ENCODE measurements around the gene PTPN23.

The PTPN23 gene

DNA sequence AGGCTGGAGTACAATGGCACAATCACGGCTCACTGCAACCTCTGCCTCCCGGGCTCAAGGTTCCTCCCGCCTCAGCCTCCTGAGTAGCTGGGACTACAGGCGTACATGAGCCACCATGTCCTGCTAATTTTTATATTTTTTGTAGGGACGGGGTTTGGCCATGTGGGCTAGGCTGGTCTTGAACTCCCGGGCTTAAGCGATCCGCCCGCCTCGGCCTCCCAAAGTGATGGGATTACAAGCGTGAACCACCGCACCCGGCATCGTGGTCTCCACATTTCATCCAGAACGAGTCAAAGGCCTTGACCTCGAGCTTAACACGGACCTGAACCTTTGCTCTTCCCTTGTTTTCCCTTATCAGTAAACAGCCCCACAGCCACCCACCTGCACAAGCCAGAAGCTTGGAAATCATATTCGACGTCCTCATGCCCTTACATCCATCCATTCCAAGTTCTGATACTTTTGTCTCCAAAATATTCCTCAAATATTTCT is 1.4 kb upstream of the PTPN23 start:
- no peak for ATAC-seq (replicated peaks; ENCODE audit: extremely low read depth, poor library complexity, severe bottlenecking)
- H3K9me3 Mint-ChIP-seq = no peaks in the 10 kb centered on the region
- peaks cover 18% of the 10 kb centered on the region for H3K36me3 Mint-ChIP-seq (ENCODE audit: insufficient read depth)
- H3K4me1 Mint-ChIP-seq = peaks cover 38% of the 10 kb centered on the region
- no peaks in the 10 kb centered on the region for H3K27me3 Mint-ChIP-seq
- H3K27ac Mint-ChIP-seq (ENCODE audit: low read depth) = peak overlapping the region; percentile 99
- peak overlapping the region; percentile 91 for H3K4me3 Mint-ChIP-seq
- no peak for DNase-seq (ENCODE audit: low spot score in 2 of 2)

DNA sequence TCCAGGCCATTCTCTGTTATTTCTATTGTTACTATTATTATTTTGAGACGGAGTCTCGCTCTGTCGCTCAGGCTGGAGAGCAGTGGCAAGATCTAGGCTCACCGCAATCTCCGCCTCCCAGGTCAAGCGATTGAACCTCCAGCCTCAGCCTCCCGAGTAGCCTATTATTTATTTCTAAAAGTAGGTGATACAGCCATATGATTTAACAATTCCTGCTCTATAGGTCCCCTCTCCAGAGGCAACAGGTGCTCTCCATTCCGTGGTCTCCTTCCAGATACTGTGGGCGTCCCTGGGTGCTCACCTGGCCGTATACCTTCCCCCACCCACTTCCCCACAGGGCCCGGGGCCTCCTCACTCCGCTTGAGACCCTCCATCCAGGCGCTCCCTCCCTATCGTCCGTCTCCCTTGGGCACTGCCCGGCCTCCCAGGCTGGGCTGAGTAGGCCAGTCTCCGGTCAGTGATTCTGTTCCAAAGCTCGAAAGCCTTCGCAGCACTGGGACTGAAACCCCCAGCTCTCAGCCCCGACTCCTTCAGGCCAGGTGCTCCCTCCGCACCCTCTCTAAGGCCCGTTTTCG is 708 bp upstream of the PTPN23 start:
- Mint-ChIP-seq H3K27ac (ENCODE audit: low read depth) (peak overlapping the region; percentile 99), H3K9me3 (no peaks in the 10 kb centered on the region), H3K4me3 (peak overlapping the region; percentile 91), H3K4me1 (peaks cover 38% of the 10 kb centered on the region), H3K36me3 (ENCODE audit: insufficient read depth) (peaks cover 21% of the 10 kb centered on the region), H3K27me3 (no peaks in the 10 kb centered on the region)
- ATAC-seq (replicated peaks; ENCODE audit: extremely low read depth, poor library complexity, severe bottlenecking) (no peak), DNase-seq (ENCODE audit: low spot score in 2 of 2) (no peak)

DNA sequence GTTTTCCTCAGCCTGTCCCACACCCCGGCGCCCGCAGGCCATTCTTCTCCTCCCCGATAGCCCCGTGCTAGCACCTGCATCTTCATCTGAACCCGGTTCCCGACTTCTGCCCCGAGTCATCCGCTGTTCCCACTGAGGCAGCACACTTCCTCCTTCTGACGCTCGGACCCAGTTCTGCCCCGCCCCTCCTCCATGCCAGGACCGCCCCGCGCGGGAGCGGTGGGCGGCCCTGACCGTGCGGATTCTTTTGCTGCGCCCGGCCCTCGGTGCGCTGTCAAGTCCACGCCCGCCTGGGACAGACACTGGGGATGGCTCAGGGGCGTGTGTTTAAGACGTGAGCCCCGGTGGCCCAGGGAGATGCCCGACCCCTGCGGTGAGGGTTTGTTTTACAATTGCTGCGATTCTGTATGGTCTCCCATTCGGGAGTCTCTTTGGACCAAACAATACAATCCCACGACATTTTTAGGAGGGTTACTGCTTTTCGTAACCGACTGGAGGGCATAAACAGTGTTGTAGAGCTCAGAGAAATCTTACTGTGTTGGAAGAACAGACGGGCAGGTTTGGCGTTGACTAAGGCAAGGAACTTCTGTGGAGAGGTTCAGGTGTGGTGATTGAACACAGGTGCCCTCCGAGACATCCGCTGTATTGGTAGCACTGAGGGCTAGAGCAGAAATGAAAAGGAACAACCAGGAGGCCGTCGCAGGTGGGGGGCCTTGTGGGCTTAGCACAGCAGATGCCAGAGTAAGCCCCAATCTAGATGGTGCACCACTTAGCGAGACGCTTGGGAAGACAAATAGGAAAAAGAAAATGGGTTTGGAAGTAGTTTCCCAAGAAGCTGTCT is 716 bp downstream of the PTPN23 start:
- peaks cover 50% of the 10 kb centered on the region for H3K4me1 Mint-ChIP-seq

DNA sequence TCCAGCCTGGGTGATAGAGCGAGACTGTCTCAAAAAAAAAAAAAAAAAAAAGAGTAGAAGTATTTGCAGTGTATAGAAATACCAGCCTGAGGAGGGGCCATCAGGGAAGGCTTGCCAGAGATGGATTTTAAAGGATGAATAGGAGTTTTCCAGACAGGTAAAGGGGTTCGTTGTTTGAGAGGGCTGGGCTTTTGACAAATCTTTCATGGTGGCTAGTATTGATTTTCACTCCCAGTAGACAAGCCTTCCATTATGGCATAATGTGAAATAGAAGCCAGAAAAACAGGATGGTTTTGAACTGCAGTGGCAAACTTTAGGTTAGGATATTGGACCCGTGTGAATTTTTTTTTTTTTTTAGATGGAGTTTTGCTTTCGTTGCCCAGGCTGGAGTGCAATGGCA is 3.6 kb downstream of the PTPN23 start:
- Mint-ChIP-seq H3K27me3 (no peaks in the 10 kb centered on the region), H3K36me3 (ENCODE audit: insufficient read depth) (peaks cover 31% of the 10 kb centered on the region), H3K4me1 (peaks cover 55% of the 10 kb centered on the region), H3K9me3 (no peaks in the 10 kb centered on the region), H3K4me3 (no peak overlapping the region), H3K27ac (ENCODE audit: low read depth) (no peak overlapping the region)
- DNase-seq (ENCODE audit: low spot score in 2 of 2) (no peak), ATAC-seq (replicated peaks; ENCODE audit: extremely low read depth, poor library complexity, severe bottlenecking) (no peak)

More for the DNA sequence above, 716 bp downstream of the PTPN23 start:
- Mint-ChIP-seq H3K4me3 (peak overlapping the region; percentile 91), H3K27me3 (no peaks in the 10 kb centered on the region), H3K9me3 (no peaks in the 10 kb centered on the region), H3K27ac (ENCODE audit: low read depth) (peak overlapping the region; percentile 99), H3K36me3 (ENCODE audit: insufficient read depth) (peaks cover 22% of the 10 kb centered on the region)
- ATAC-seq (replicated peaks; ENCODE audit: extremely low read depth, poor library complexity, severe bottlenecking) (peak; percentile 47), DNase-seq (ENCODE audit: low spot score in 2 of 2) (peak; percentile 43 to 46)

DNA sequence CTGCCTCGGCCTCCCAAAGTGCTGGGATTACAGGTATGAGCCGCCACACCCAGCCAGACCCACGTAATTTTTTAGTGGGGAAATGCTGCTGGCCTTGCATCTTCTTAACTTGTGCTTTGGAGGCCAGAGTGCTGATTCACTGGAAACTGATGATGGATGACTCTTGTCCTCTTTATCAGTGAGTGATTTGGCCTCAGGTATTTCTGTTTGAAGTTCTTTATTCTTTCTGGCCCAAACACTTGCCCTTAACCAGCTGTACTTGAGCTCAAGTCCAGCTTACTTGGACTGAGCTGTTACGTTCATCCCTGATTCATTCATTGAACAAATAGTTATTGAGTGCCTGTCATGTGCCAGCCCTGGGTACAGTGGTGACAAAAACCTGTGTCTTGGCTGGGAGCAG is 4.2 kb downstream of the PTPN23 start:
- Mint-ChIP-seq H3K9me3 (no peaks in the 10 kb centered on the region), H3K4me1 (peaks cover 49% of the 10 kb centered on the region), H3K27ac (ENCODE audit: low read depth) (no peak overlapping the region), H3K4me3 (no peak overlapping the region), H3K27me3 (no peaks in the 10 kb centered on the region), H3K36me3 (ENCODE audit: insufficient read depth) (peaks cover 33% of the 10 kb centered on the region)
- no peak for ATAC-seq (replicated peaks; ENCODE audit: extremely low read depth, poor library complexity, severe bottlenecking)
- DNase-seq (ENCODE audit: low spot score in 2 of 2) = no peak

DNA sequence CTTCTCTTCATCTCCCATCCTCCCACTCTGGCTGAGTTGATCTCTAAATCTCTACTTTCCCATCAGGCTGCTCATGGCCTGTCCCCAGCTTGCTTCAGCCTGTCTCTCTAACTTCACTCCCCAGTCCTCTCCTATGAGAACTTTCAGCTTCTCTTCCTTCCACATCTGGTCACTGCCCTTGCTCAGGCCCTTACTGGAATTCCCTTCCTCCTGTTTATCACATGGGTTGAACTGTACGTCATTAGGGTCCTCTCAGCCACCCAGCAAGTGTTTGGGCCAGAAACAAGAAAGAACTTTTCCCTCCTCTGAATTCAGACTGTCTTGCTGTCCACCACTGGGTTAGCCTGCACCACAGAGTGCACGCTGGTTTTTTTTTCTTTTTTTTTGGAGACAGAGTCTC is 5.0 kb downstream of the PTPN23 start:
- no peak overlapping the region for H3K4me3 Mint-ChIP-seq
- ATAC-seq (replicated peaks; ENCODE audit: extremely low read depth, poor library complexity, severe bottlenecking) (no peak), DNase-seq (ENCODE audit: low spot score in 2 of 2) (no peak)
- peaks cover 34% of the 10 kb centered on the region for H3K36me3 Mint-ChIP-seq (ENCODE audit: insufficient read depth)
- no peaks in the 10 kb centered on the region for H3K9me3 Mint-ChIP-seq
- no peak overlapping the region for H3K27ac Mint-ChIP-seq (ENCODE audit: low read depth)
- no peaks in the 10 kb centered on the region for H3K27me3 Mint-ChIP-seq
- H3K4me1 Mint-ChIP-seq = peaks cover 42% of the 10 kb centered on the region

DNA sequence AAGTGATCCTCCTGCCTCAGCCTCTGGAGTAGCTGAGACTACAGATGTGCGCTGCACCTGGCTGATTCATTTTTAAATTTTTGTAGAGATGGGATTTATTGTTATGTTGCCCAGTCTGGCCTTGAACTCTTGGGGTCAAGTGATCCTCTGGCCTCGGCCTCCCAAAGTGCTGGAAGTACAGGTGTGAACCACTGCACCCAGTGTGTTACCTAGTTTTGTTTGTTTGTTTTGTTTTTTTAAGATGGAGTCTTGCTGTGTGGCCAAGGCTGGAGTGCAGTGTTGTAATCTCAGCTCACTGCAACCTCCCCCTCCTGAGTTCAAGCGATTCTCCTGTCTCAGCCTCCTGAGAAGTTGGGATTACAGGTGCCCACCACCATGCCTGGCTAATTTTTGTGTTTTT is 12.1 kb downstream of the PTPN23 start:
- Mint-ChIP-seq H3K36me3 (ENCODE audit: insufficient read depth) (peaks cover 19% of the 10 kb centered on the region), H3K9me3 (no peaks in the 10 kb centered on the region), H3K27ac (ENCODE audit: low read depth) (no peak overlapping the region), H3K4me1 (peaks cover 40% of the 10 kb centered on the region), H3K27me3 (no peaks in the 10 kb centered on the region), H3K4me3 (no peak overlapping the region)
- ATAC-seq (replicated peaks; ENCODE audit: extremely low read depth, poor library complexity, severe bottlenecking) = no peak
- DNase-seq (ENCODE audit: low spot score in 2 of 2) = no peak

DNA sequence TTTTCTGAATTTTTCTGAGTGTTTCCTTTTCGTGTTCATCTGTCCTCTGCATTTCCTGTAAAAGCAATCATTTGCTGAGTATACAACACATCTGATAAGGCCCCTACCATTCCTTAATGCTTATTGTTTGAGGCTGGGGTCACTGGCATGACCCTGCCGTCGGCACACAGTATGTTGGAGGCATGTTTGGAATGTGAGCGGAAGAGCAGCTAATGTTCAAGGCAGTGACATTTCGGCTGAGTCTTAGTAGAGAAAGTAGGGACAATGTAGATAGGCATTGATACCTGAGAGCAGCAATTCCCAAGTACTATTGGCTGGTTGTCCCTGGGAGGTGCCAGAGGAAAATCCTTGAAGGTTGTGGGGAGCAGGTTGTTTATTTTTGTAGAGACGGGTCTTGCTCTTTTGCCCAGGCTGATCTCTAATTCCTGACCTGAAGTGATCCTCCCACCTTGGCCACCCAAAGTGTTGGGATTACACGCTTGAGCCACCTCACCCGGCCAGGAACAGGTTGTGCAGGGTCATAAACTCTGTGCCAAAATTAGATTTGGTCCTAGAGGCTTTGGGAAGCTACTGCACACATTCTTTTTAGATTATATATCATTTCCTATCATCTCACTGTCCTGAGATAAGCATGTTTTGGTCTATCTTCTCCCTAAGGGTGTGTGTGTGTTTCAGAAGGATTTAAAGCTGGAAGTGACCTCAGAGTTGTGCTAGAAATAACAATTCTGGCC is 13.5 kb downstream of the PTPN23 start:
- Mint-ChIP-seq H3K27ac (ENCODE audit: low read depth) (peak overlapping the region; percentile 42), H3K27me3 (no peaks in the 10 kb centered on the region), H3K4me3 (no peak overlapping the region), H3K9me3 (no peaks in the 10 kb centered on the region), H3K36me3 (ENCODE audit: insufficient read depth) (peaks cover 28% of the 10 kb centered on the region), H3K4me1 (peaks cover 40% of the 10 kb centered on the region)
- no peak for DNase-seq (ENCODE audit: low spot score in 2 of 2)
- ATAC-seq (replicated peaks; ENCODE audit: extremely low read depth, poor library complexity, severe bottlenecking) = no peak

DNA sequence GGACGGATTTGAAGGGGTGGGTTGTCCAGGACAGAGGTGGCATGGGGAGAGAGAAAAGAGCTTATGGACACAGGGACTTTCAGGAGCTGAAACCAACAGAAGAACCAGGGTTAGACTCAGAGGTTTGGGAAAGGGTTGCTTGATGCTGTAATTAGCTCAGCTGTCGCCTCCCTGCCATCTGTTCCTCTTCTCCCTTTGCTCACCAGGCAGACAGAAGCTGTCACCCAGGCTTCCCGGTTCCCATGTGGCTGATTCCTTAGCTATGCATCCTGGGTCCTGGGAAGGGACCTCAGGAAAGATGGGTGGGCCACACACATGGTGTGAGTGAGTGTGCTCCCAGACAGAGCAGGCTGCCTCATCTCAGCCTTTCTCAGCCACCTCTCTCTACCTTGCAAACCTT is 14.1 kb downstream of the PTPN23 start:
- H3K27me3 Mint-ChIP-seq = no peaks in the 10 kb centered on the region
- H3K9me3 Mint-ChIP-seq = no peaks in the 10 kb centered on the region
- H3K36me3 Mint-ChIP-seq (ENCODE audit: insufficient read depth) = peaks cover 25% of the 10 kb centered on the region
- H3K4me1 Mint-ChIP-seq = peaks cover 40% of the 10 kb centered on the region
- no peak overlapping the region for H3K4me3 Mint-ChIP-seq
- ATAC-seq (replicated peaks; ENCODE audit: extremely low read depth, poor library complexity, severe bottlenecking) (no peak), DNase-seq (ENCODE audit: low spot score in 2 of 2) (no peak)
- H3K27ac Mint-ChIP-seq (ENCODE audit: low read depth) = peak overlapping the region; percentile 36

DNA sequence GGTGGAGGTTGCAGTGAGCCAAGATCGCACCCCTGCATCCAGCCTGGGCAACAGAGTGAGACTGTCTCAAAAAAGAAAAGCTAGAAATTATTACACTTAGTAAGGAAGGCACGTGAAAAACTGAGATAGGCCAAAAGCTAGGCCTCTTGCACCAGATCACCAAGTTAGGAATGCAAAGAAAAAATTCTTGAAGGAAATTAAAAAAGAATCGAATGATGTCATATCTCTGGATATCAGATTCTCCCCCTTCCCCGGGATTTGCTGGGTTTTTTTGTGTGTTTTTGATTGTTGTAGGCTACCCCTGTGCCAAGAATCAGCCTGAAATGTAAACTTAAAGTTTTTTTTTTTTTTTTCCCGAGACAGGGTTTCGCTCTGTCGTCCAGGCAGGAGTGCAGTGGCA is 17.4 kb downstream of the PTPN23 start:
- no peak for DNase-seq (ENCODE audit: low spot score in 2 of 2)
- ATAC-seq (replicated peaks; ENCODE audit: extremely low read depth, poor library complexity, severe bottlenecking) = no peak
- H3K27me3 Mint-ChIP-seq = no peaks in the 10 kb centered on the region
- no peaks in the 10 kb centered on the region for H3K9me3 Mint-ChIP-seq
- H3K4me1 Mint-ChIP-seq = peaks cover 32% of the 10 kb centered on the region
- H3K27ac Mint-ChIP-seq (ENCODE audit: low read depth) = no peak overlapping the region
- peaks cover 29% of the 10 kb centered on the region for H3K36me3 Mint-ChIP-seq (ENCODE audit: insufficient read depth)
- no peak overlapping the region for H3K4me3 Mint-ChIP-seq

DNA sequence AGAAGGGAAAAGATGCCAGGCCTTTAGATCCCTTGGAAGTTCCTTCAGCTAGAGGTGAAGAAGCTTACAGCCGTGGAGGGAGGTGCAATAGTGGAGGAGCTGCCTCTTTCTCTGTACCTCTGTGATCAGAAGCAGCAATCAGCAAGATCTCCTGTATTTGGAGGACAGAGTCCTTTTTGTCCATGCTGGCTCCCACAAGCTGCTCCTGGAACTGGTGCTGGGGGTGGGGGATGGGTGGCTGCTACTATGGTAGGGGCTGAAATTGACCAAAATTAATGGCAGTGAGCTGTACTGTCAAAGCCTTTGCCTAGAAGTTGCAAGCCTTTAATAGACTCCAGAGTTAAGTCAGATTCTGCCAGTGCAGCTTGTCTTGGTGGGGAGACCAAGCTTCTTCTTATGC is 18.2 kb downstream of the PTPN23 start:
- no peak for ATAC-seq (replicated peaks; ENCODE audit: extremely low read depth, poor library complexity, severe bottlenecking)
- Mint-ChIP-seq H3K4me1 (peaks cover 28% of the 10 kb centered on the region), H3K9me3 (no peaks in the 10 kb centered on the region), H3K27me3 (no peaks in the 10 kb centered on the region), H3K4me3 (no peak overlapping the region), H3K36me3 (ENCODE audit: insufficient read depth) (peaks cover 32% of the 10 kb centered on the region), H3K27ac (ENCODE audit: low read depth) (no peak overlapping the region)
- DNase-seq (ENCODE audit: low spot score in 2 of 2) = no peak

DNA sequence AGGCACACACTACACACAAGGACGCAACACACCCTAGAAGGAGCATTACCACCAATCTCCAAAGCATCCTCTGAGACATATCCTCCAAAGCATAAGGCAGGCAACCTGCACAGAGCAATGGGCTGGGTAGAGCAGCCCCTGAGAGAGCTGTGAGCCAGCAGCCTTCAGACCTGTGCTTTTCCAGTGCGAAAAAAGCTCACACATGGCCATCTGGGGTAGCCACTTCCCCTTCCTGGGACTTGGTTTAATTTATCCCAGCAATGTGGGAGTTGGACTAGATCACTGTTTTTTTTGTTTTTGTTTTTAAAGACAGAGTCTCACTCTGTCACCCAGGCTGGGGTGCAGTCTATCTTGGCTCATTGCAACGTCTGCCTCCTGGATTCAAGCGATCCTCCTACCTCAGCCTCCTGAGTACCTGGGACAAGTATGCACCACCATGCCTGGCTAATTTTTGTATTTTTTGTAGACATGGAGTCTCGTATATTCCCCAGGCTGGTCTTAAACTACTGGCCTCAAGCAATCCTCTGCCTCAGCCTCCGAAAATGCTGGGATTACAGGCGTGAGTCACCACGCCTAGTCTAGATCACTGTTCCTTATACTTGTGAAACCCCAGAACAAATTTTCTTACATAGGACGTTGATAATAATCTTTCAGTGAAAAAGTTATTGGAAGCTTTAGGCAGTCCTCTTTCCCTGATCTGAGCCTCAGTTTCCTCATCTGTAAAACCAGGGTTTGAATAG is 18.9 kb downstream of the PTPN23 start:
- ATAC-seq (replicated peaks; ENCODE audit: extremely low read depth, poor library complexity, severe bottlenecking) (no peak), DNase-seq (ENCODE audit: low spot score in 2 of 2) (no peak)
- H3K9me3 Mint-ChIP-seq = no peaks in the 10 kb centered on the region
- no peaks in the 10 kb centered on the region for H3K27me3 Mint-ChIP-seq
- H3K36me3 Mint-ChIP-seq (ENCODE audit: insufficient read depth) = peaks cover 35% of the 10 kb centered on the region
- H3K4me3 Mint-ChIP-seq = no peak overlapping the region
- H3K27ac Mint-ChIP-seq (ENCODE audit: low read depth) = no peak overlapping the region
- H3K4me1 Mint-ChIP-seq = peaks cover 21% of the 10 kb centered on the region

Data from central memory CD8-positive, alpha-beta T cell (primary cell).